Peyer's patch (tissue), 4 donors: ENCODE results near the gene ZNF48. TPM values are rescaled to one million over a fixed set of nuclear protein-coding genes. Genes with fewer than 3 reads are reported as not detected.
A peak's percentile ranks its signal among the peaks of the same experiment; 100 is the strongest.

Source experiments
- DNase-seq, 3 donors: peaks; one replicate each; pipeline ENCODE4 v3.0.0-alpha.2; 2017 to 2019
- H3K27ac ChIP-seq, 4 donors: fragments of 200-600 bp; sonication (generic); one replicate each; pipeline ENCODE4 v1.5.1; 2016 to 2019
- H3K27me3 ChIP-seq, 2 donors: fragments of 200-600 bp; sonication (generic); one replicate each; pipeline ENCODE4 v1.5.1; 2019
- H3K36me3 ChIP-seq, 3 donors: fragments of 200-600 bp; sonication (generic); one replicate each; pipeline ENCODE4 v1.5.1; 2016 to 2019
- H3K4me1 ChIP-seq, 4 donors: fragments of 200-600 bp; sonication (generic); one replicate each; pipeline ENCODE4 v1.5.1; 2016 to 2019
- H3K4me3 ChIP-seq, 4 donors: fragments of 200-600 bp; sonication (generic); 1 replicate in 3 of 4; 2 replicates in 1 of 4; pipeline ENCODE4 v1.5.1; 2016 to 2019; ENCODE audit warnings: mild to moderate bottlenecking in 1 of 4
- H3K9me3 ChIP-seq, 4 donors: fragments of 200-600 bp; sonication (generic); one replicate each; pipeline ENCODE4 v1.5.1; 2016 to 2019; ENCODE audit warnings: mild to moderate bottlenecking in 1 of 4
- CTCF ChIP-seq, 6 experiments: fragments of 450-650 bp in 4 of 6; fragments of 200-600 bp in 2 of 6; sonication (generic) in 1 of 6; IDR thresholded peaks; one replicate each; pipeline ENCODE4 v1.5.1; 2017 to 2019; ENCODE audit warnings: antibody characterized with exemption in 6 of 6, mild to moderate bottlenecking in 3 of 6, moderate library complexity in 1 of 6
- POLR2A ChIP-seq, 2 donors: fragments of 450-650 bp; IDR thresholded peaks; one replicate each; pipeline ENCODE4 v1.5.1; 2017; ENCODE audit warnings: antibody characterized with exemption in 2 of 2, mild to moderate bottlenecking in 2 of 2, moderate library complexity in 2 of 2
- total RNA-seq, 4 donors: library from RNA; depleted of rRNA; stranded (reverse); fragments of >200 nt; gene quantifications; one replicate each; pipeline ENCODE4 v1.1.0, GENCODE V29; 2016

Gene ZNF48
- total RNA-seq, 4 donors from 2014 or later, result 4.2 to 9.7 (median 7.1) TPM

GRCh38 chr16:30350134-30350871 lies 44.9 kb upstream of the ZNF48 start:
- DNase-seq, result peak in 1 of 3 donors; percentile 15
- TF ChIP-seq POLR2A (IDR thresholded peaks at IDR 0.05), result no peak
- no peak for TF ChIP-seq CTCF (IDR thresholded peaks at IDR 0.05)
- H3K27me3 ChIP-seq, result no peaks in the 10 kb centered on the region

GRCh38 chr16:30351001-30351441 lies 44.2 kb upstream of the ZNF48 start:
- no peak overlapping the region for H3K4me3 ChIP-seq
- no peaks in the 10 kb centered on the region for H3K9me3 ChIP-seq
- TF ChIP-seq POLR2A (IDR thresholded peaks at IDR 0.05) (no peak), CTCF (IDR thresholded peaks at IDR 0.05) (no peak)
- H3K4me1 ChIP-seq, result peaks cover 0 to 47% (median 10%) of the 10 kb centered on the region in 4 donors
- H3K27ac ChIP-seq, result peak overlapping the region in 2 of 4 donors; percentile 53 to 55
- H3K27me3 ChIP-seq, result no peaks in the 10 kb centered on the region
- DNase-seq, result peak in 1 of 3 donors; percentile 48
- peaks cover 0 to 38% (median 0%) of the 10 kb centered on the region in 3 donors for H3K36me3 ChIP-seq

More at GRCh38 chr16:30350134-30350871, 44.9 kb upstream of the ZNF48 start:
- Histone ChIP-seq H3K27ac (peak overlapping the region in 2 of 4 donors; percentile 55 to 60), H3K4me1 (peaks cover 0 to 42% (median 7%) of the 10 kb centered on the region in 4 donors), H3K36me3 (peaks cover 0 to 38% (median 0%) of the 10 kb centered on the region in 3 donors), H3K4me3 (no peak overlapping the region), H3K9me3 (no peaks in the 10 kb centered on the region)

- H3K4me3 ChIP-seq, result no peak overlapping the region
- peak overlapping the region in 3 of 4 donors; percentile 35 to 53 (median 40) for H3K27ac ChIP-seq
- no peaks in the 10 kb centered on the region for H3K9me3 ChIP-seq
- H3K36me3 ChIP-seq, result peaks cover 0 to 38% (median 0%) of the 10 kb centered on the region in 3 donors
- TF ChIP-seq POLR2A (IDR thresholded peaks at IDR 0.05) (no peak), CTCF (IDR thresholded peaks at IDR 0.05) (no peak)
- H3K4me1 ChIP-seq, result peaks cover 0 to 55% (median 12%) of the 10 kb centered on the region in 4 donors
- DNase-seq, result peak in 2 of 3 donors; percentile 50 to 67
- H3K27me3 ChIP-seq, result no peaks in the 10 kb centered on the region
These were observed 43.4 kb upstream of the ZNF48 start for GRCh38 chr16:30351586-30352419.

- peaks cover 0 to 62% (median 12%) of the 10 kb centered on the region in 4 donors for H3K4me1 ChIP-seq
- DNase-seq, result peak in 1 of 3 donors; percentile 33
- no peak overlapping the region for H3K4me3 ChIP-seq
- H3K27me3 ChIP-seq, result no peaks in the 10 kb centered on the region
- H3K36me3 ChIP-seq, result peaks cover 0 to 46% (median 0%) of the 10 kb centered on the region in 3 donors
- H3K9me3 ChIP-seq, result no peaks in the 10 kb centered on the region
- H3K27ac ChIP-seq, result peak overlapping the region in 2 of 4 donors; percentile 13 to 40
- TF ChIP-seq POLR2A (IDR thresholded peaks at IDR 0.05) (no peak), CTCF (IDR thresholded peaks at IDR 0.05) (no peak)
These were observed 42.5 kb upstream of the ZNF48 start for GRCh38 chr16:30352488-30353401.
